ENCODE results near the gene LTA4H. TPM values are rescaled to one million over a fixed set of nuclear protein-coding genes. Genes with fewer than 3 reads are reported as not detected.

LTA4H gene
- total and polyA plus RNA-seq, 10 of the 15 experiments (the other 5 are each of a cell fraction or from before 2014, with no cell fraction given), result 43.9 to 106 (median 47.3) TPM

DNA sequence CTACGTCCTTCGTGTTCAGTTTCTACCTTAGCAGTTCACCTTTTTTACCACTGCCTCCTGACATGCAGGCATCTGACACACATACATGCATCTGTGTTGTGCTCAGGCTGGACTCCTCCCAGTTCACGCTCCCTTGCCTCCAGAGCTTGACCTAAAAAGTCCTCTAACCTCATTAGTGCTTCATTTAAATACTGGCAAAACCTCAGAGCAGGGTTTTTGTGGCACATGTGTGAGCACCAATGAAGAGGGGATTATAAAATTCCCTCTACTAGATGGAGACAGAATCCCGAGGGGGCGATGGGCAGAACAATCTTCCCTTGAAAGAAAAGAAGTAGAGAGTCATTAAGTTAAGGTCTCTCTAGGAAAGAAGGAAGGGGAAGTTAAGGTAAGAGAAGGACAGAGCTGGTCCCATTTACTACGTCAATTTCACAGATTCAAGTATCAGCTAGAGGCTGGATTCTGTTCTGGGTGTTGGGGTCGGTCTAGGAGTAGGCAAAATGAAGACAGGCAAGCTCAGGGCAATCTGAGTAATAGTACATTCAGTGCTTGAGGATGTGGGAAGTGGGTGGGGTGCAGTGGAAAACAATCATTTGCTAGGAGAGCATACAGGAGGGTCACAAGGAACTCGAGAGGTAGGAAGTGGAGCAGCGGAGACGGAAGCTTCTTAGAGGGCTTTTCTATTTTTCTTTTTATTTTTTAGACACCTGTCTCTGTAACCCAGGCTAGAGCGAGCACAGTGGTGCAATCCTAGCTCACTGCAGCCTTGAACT, 46.7 kb downstream of the LTA4H start:
- ChIA-PET POLR2A (no interaction called here), SMC1A (ENCODE audit: uncharacterized antibody, unreplicated experiment) (interaction anchor here (0.7 to 1.4 kb wide), 4 partner anchors 10 to 70 kb away, joined by 3 to 5 read pairs (median 3); no protein-coding TSS in a partner anchor), RAD21 (ENCODE audit: unreplicated experiment) (interaction anchor here (2.2 kb wide), 1 partner anchor 10 kb away, joined by 9 read pairs; no protein-coding TSS in a partner anchor), CTCF (interaction anchor here (2.7 kb wide), 1 partner anchor 10 kb away, joined by 23 read pairs; no protein-coding TSS in a partner anchor)
- no peak for TF ChIP-seq RFX5 (IDR thresholded peaks at IDR 0.05; ENCODE audit: low read depth, low read length)
- Histone ChIP-seq H3K27me3 (replicated peaks in 1 of 2; ENCODE audit: control insufficient read depth in 2 of 2, insufficient read depth in 2 of 2, low read length in 1 of 2) (peaks cover 0 to 3% of the 10 kb centered on the region in 2 experiments; a peak in 2 of 4 replicates), H2AFZ (ENCODE audit: control insufficient read depth, low read depth, low read length) (no peak overlapping the region), H4K20me1 (ENCODE audit: control insufficient read depth, insufficient read depth) (no peaks in the 10 kb centered on the region), H3K79me2 (ENCODE audit: control insufficient read depth, insufficient read depth, low read length) (no peaks in the 10 kb centered on the region), H3K9ac (ENCODE audit: control insufficient read depth, insufficient read depth, low read length) (no peak overlapping the region), H3K4me2 (ENCODE audit: control insufficient read depth, insufficient read depth) (no peak overlapping the region), H3K27ac (ENCODE audit: control insufficient read depth, insufficient read depth) (no peak overlapping the region), H3K36me3 (ENCODE audit: control insufficient read depth in 2 of 2, insufficient read depth in 2 of 2, low read length in 1 of 2) (no peaks in the 10 kb centered on the region), H3K9me3 (replicated peaks; ENCODE audit: control insufficient read depth, insufficient read depth, low read length) (no peaks in the 10 kb centered on the region), H3K4me1 (ENCODE audit: control insufficient read depth, insufficient read depth, low read length) (no peaks in the 10 kb centered on the region), H3K4me3 (no peak overlapping the region)
- no peak for FAIRE-seq
- intact Hi-C loops (cut with micrococcal nuclease; ENCODE audit: unreplicated experiment), result no loop called here
- in situ Hi-C loops (cut with MboI), result no loop called here
- DNase-seq (ENCODE audit: low read depth, low spot score), result no peak
- ATAC-seq, result no peak
- 39% methylated on average over 11 of the region's 11 CpGs for WGBS (ENCODE audit: insufficient coverage, insufficient replicate concordance, low lambda C conversion rate, missing lambda C conversion rate)
- no TSS peak for BruUV-seq (replicated peaks)

DNA sequence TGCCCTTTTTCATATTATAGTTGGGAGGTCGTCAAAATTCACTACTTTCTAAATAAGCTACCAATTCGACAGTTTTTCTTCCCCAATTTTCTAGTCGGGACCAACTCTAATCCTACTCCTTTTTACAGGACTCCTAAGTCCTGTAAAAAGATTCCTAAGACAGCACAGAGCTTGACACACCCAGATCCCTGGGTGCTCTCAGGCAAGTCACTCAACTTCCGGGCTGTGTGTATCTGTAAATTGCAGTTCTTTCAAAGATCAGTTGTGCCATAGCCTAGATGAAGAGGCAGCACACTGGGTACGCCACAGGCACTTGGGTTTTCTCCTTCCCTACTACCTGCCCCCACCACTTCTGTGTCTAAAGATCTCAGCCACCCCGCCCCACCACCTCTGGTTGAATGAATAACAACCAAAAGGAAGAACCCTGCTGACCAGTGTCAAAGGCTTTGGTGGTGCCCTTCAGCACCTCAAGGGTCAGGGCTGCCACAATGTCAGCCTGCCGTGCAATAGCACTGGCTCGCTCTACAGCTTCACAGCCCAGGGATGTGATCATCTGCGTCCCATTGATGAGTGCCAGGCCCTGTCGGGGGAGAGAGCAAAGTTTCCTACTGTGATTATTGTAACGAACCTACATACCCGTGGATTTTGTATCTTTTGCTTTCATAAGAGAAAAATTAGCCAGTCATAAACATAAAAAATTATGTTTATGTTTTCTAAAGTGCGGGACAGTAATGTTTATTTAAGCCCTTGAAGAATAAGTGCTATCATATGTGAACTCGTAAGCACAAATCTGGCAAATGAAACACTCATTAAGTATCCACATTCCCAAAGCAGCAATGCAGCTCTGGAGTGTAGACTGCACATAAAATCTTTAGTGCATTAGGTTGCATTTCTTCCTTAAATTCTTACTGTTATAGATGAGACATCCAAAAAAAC, 48.5 kb downstream of the LTA4H start:
- Histone ChIP-seq H3K4me3 (no peak overlapping the region), H3K9me3 (replicated peaks; ENCODE audit: control insufficient read depth, insufficient read depth, low read length) (no peaks in the 10 kb centered on the region), H3K27me3 (replicated peaks in 1 of 2; ENCODE audit: control insufficient read depth in 2 of 2, insufficient read depth in 2 of 2, low read length in 1 of 2) (peaks cover 0 to 3% of the 10 kb centered on the region in 2 experiments; a peak in 2 of 4 replicates), H3K36me3 (ENCODE audit: control insufficient read depth in 2 of 2, insufficient read depth in 2 of 2, low read length in 1 of 2) (no peaks in the 10 kb centered on the region), H2AFZ (ENCODE audit: control insufficient read depth, low read depth, low read length) (no peak overlapping the region), H3K4me2 (ENCODE audit: control insufficient read depth, insufficient read depth) (no peak overlapping the region), H3K4me1 (ENCODE audit: control insufficient read depth, insufficient read depth, low read length) (no peaks in the 10 kb centered on the region), H3K27ac (ENCODE audit: control insufficient read depth, insufficient read depth) (no peak overlapping the region), H3K9ac (ENCODE audit: control insufficient read depth, insufficient read depth, low read length) (no peak overlapping the region), H4K20me1 (ENCODE audit: control insufficient read depth, insufficient read depth) (no peaks in the 10 kb centered on the region), H3K79me2 (ENCODE audit: control insufficient read depth, insufficient read depth, low read length) (no peaks in the 10 kb centered on the region)
- FAIRE-seq (no peak), ATAC-seq (no peak), DNase-seq (ENCODE audit: low read depth, low spot score) (no peak)
- in situ Hi-C loops (cut with MboI) (no loop called here), intact Hi-C loops (cut with micrococcal nuclease; ENCODE audit: unreplicated experiment) (no loop called here)
- ChIA-PET POLR2A (no interaction called here), CTCF (interaction anchor here (1.0 to 1.4 kb wide), 2 partner anchors 12 to 14 kb away, joined by 3 to 4 read pairs; no protein-coding TSS in a partner anchor), RAD21 (ENCODE audit: unreplicated experiment) (no interaction called here), SMC1A (ENCODE audit: uncharacterized antibody, unreplicated experiment) (interaction anchor here (1.4 kb wide), 1 partner anchor 69 kb away, joined by 3 read pairs; no protein-coding TSS in a partner anchor)
- BruUV-seq (replicated peaks), result no TSS peak
- TF ChIP-seq POLR2AphosphoS5 (IDR thresholded peaks at IDR 0.05; ENCODE audit: low read length) (no peak), ATF7 (IDR thresholded peaks at IDR 0.05; ENCODE audit: low read depth) (no peak), RELA (IDR thresholded peaks at IDR 0.05; ENCODE audit: borderline replicate concordance, partially characterized antibody) (no peak)
- WGBS (ENCODE audit: insufficient coverage, insufficient replicate concordance, low lambda C conversion rate, missing lambda C conversion rate), result 60% methylated on average over 14 of the region's 14 CpGs

All from GM12878 (cell line).